ENCODE results near the gene CYB561D1.

CYB561D1 gene

GRCh38 chr1:109479901-109480300 lies 14.0 kb upstream of the CYB561D1 start:
- in situ Hi-C loops (cut with MboI; ENCODE audit: low sequenced_read_pairs) = no loop called here

GRCh38 chr1:109481646-109482045 lies 12.2 kb upstream of the CYB561D1 start:
- in situ Hi-C loops (cut with MboI; ENCODE audit: low sequenced_read_pairs) = no loop called here

GRCh38 chr1:109482242-109482641 lies 11.7 kb upstream of the CYB561D1 start:
- in situ Hi-C loops (cut with MboI; ENCODE audit: low sequenced_read_pairs) = no loop called here

GRCh38 chr1:109482791-109483671 lies 10.9 kb upstream of the CYB561D1 start:
- in situ Hi-C loops (cut with MboI; ENCODE audit: low sequenced_read_pairs) = no loop called here

GRCh38 chr1:109483672-109484518 lies 10.0 kb upstream of the CYB561D1 start, which contains the start of gene ATXN7L2:
TSS of gene ATXN7L2 (plus strand) at chr1:109483905. CDS start at chr1:109483954, 49 bp downstream.
- in situ Hi-C loops (cut with MboI; ENCODE audit: low sequenced_read_pairs) = no loop called here

- in situ Hi-C loops (cut with MboI; ENCODE audit: low sequenced_read_pairs) = no loop called here
Measured at GRCh38 chr1:109484519-109484975, 9.3 kb upstream of the CYB561D1 start.

- in situ Hi-C loops (cut with MboI; ENCODE audit: low sequenced_read_pairs) = no loop called here
Measured at GRCh38 chr1:109485001-109485400, 8.9 kb upstream of the CYB561D1 start.

- in situ Hi-C loops (cut with MboI; ENCODE audit: low sequenced_read_pairs) = no loop called here
Measured at GRCh38 chr1:109487261-109487660, 6.6 kb upstream of the CYB561D1 start.

- in situ Hi-C loops (cut with MboI; ENCODE audit: low sequenced_read_pairs) = no loop called here
Measured at GRCh38 chr1:109488201-109488600, 5.7 kb upstream of the CYB561D1 start.

- in situ Hi-C loops (cut with MboI; ENCODE audit: low sequenced_read_pairs) = no loop called here
Measured at GRCh38 chr1:109488696-109489095, 5.2 kb upstream of the CYB561D1 start.

GRCh38 chr1:109490029-109490933 lies 3.6 kb upstream of the CYB561D1 start:
- in situ Hi-C loops (cut with MboI; ENCODE audit: low sequenced_read_pairs) = no loop called here

- in situ Hi-C loops (cut with MboI; ENCODE audit: low sequenced_read_pairs) = no loop called here
Measured at GRCh38 chr1:109490934-109491302, 3.0 kb upstream of the CYB561D1 start.

- in situ Hi-C loops (cut with MboI; ENCODE audit: low sequenced_read_pairs) = no loop called here
Measured at GRCh38 chr1:109491372-109491771, 2.5 kb upstream of the CYB561D1 start.

GRCh38 chr1:109492779-109493178 lies 1.1 kb upstream of the CYB561D1 start:
- in situ Hi-C loops (cut with MboI; ENCODE audit: low sequenced_read_pairs) = no loop called here

- in situ Hi-C loops (cut with MboI; ENCODE audit: low sequenced_read_pairs) = no loop called here
Measured at GRCh38 chr1:109493227-109493626, 667 bp upstream of the CYB561D1 start.

GRCh38 chr1:109495738-109496137 lies 1.8 kb downstream of the CYB561D1 start:
- in situ Hi-C loops (cut with MboI; ENCODE audit: low sequenced_read_pairs) = loop anchor here (5.0 kb wide), 1 partner anchor 37 kb away; no protein-coding TSS in a partner anchor

- in situ Hi-C loops (cut with MboI; ENCODE audit: low sequenced_read_pairs) = loop anchor here (5.0 kb wide), 1 partner anchor 35 kb away; no protein-coding TSS in a partner anchor
Measured at GRCh38 chr1:109497449-109498160, 3.7 kb downstream of the CYB561D1 start.

GRCh38 chr1:109498161-109498801 lies 4.4 kb downstream of the CYB561D1 start:
- in situ Hi-C loops (cut with MboI; ENCODE audit: low sequenced_read_pairs) = loop anchor here (5.0 kb wide), 1 partner anchor 34 kb away; no protein-coding TSS in a partner anchor

GRCh38 chr1:109499081-109499480 lies 5.2 kb downstream of the CYB561D1 start:
- in situ Hi-C loops (cut with MboI; ENCODE audit: low sequenced_read_pairs) = loop anchor here (5.0 kb wide), 1 partner anchor 33 kb away; no protein-coding TSS in a partner anchor
